Gastrocnemius medialis (tissue), 4 donors: ENCODE data around the gene IQCM.

Experiments
- POLR2A ChIP-seq, 2 donors: fragments of 450-650 bp; IDR thresholded peaks; one replicate each; pipeline ENCODE4 v1.6.1; 2017; ENCODE audit warnings: antibody characterized with exemption in 2 of 2, mild to moderate bottlenecking in 2 of 2, moderate library complexity in 2 of 2
- TF ChIP-seq, protein P1 (sequence below), 5 experiments: fragments of 450-650 bp in 3 of 5; fragments of 200-600 bp in 2 of 5; sonication (generic) in 2 of 5; IDR thresholded peaks in 4 of 5; conservative IDR thresholded peaks in 1 of 5; 1 replicate in 4 of 5; 2 replicates in 1 of 5; pipeline ENCODE4 v1.5.1; 2016 to 2019; ENCODE audit warnings: antibody characterized with exemption in 5 of 5, mild to moderate bottlenecking in 3 of 5, moderate library complexity in 3 of 5

GRCh38 chr4:149511558-149512298 lies 303.9 kb downstream of the IQCM start:
- TF ChIP-seq POLR2A (IDR thresholded peaks at IDR 0.05), result no peak
- TF ChIP-seq, protein P1, sequence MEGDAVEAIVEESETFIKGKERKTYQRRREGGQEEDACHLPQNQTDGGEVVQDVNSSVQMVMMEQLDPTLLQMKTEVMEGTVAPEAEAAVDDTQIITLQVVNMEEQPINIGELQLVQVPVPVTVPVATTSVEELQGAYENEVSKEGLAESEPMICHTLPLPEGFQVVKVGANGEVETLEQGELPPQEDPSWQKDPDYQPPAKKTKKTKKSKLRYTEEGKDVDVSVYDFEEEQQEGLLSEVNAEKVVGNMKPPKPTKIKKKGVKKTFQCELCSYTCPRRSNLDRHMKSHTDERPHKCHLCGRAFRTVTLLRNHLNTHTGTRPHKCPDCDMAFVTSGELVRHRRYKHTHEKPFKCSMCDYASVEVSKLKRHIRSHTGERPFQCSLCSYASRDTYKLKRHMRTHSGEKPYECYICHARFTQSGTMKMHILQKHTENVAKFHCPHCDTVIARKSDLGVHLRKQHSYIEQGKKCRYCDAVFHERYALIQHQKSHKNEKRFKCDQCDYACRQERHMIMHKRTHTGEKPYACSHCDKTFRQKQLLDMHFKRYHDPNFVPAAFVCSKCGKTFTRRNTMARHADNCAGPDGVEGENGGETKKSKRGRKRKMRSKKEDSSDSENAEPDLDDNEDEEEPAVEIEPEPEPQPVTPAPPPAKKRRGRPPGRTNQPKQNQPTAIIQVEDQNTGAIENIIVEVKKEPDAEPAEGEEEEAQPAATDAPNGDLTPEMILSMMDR (IDR thresholded peaks at IDR 0.05 in 4 of 5, conservative IDR thresholded peaks at IDR 0.05 in 1 of 5), result no peak
